Brain microvascular endothelial cell (primary cell): ENCODE results near the gene CD151.

Experiments
- DNase-seq: peaks from one replicate; pipeline ENCODE4 v3.0.0-alpha.2; 2020
- H3K27ac ChIP-seq: fragments of 250-450 bp; sonication (Bioruptor Pico); 2 replicates; pipeline ENCODE4 v1.5.1; 2020; ENCODE audit warnings: mild to moderate bottlenecking, moderate library complexity
- H3K27me3 ChIP-seq: fragments of 250-450 bp; sonication (Bioruptor Pico); replicated peaks from 2 replicates; pipeline ENCODE4 v1.5.1; 2020; ENCODE audit warnings: mild to moderate bottlenecking
- H3K36me3 ChIP-seq: fragments of 250-450 bp; sonication (Bioruptor Pico); replicated peaks from 2 replicates; pipeline ENCODE4 v1.5.1; 2020; ENCODE audit warnings: mild to moderate bottlenecking
- H3K4me3 ChIP-seq: 2 replicates; pipeline ENCODE4 v1.5.1; 2011; ENCODE audit warnings: low read depth, mild to moderate bottlenecking, control low read depth, low read length, moderate library complexity
- in situ Hi-C: cut with HindIII; loops from 2 replicates; pipeline ENCODE4 v1.10.0; 2017; ENCODE audit warnings: low sequenced_read_pairs, low pct_ligation_motif_present
- TF ChIP-seq, protein P1 (sequence below): IDR thresholded peaks from 2 replicates; pipeline ENCODE4 v1.5.1; 2011; ENCODE audit warnings: low read depth, mild to moderate bottlenecking, moderate library complexity, low read length, control low read depth, inconsistent platforms; ENCODE audit errors: missing control alignments

CD151 gene

DNA sequence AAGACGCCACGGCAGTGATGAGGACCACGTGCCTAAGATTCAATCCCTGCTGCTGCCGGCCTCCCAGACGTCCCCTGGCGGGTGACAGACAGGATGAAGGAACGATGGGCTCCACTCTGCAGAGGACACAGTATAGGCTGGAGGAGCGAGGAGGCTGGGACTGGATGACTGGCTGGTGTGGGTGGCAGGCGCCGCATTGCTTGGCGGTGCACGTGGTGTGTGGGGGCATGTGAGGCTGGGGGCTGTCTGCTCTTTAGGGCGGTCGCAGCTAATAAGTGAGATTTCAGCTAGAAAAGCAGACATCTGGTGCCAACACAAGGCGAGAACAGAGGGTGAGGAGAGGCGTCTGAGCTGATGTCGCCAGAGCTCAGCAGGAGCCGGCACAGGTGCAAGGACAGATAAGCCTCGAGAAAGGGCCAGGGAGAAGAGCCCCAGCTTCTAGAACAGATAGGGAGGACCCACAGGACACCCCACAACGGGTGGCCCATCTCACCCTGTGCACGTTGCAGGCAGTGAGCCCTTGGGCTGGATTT, 43.1 kb downstream of the CD151 start:
- in situ Hi-C loops: no loop called here
- no peak overlapping the region for H3K27ac ChIP-seq
- no peak for DNase-seq
- no peaks in the 10 kb centered on the region for H3K27me3 ChIP-seq
- no peaks in the 10 kb centered on the region for H3K36me3 ChIP-seq
- TF ChIP-seq, protein P1, sequence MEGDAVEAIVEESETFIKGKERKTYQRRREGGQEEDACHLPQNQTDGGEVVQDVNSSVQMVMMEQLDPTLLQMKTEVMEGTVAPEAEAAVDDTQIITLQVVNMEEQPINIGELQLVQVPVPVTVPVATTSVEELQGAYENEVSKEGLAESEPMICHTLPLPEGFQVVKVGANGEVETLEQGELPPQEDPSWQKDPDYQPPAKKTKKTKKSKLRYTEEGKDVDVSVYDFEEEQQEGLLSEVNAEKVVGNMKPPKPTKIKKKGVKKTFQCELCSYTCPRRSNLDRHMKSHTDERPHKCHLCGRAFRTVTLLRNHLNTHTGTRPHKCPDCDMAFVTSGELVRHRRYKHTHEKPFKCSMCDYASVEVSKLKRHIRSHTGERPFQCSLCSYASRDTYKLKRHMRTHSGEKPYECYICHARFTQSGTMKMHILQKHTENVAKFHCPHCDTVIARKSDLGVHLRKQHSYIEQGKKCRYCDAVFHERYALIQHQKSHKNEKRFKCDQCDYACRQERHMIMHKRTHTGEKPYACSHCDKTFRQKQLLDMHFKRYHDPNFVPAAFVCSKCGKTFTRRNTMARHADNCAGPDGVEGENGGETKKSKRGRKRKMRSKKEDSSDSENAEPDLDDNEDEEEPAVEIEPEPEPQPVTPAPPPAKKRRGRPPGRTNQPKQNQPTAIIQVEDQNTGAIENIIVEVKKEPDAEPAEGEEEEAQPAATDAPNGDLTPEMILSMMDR: no peak
- H3K4me3 ChIP-seq: no peak overlapping the region

DNA sequence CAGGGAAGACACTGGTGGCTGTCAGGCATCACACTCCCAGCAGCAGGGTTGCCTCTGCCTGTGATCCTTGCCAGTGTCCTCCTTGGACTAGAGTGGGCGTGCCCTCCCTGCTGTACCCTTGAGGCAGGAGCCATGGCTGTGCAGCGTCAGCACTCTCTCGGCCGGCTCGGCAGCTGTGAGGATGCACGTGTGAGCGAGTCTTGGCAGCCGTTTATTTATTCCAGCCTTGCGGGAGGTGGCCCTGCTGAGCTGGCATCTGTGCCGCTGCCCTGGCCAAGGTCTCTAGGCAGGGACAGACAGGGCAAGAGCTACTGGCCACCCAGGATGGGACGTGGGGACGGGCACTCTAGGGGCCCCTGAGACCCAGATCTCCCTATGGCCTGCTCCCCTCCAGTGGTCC, 43.8 kb downstream of the CD151 start:
- in situ Hi-C loops: no loop called here
- H3K4me3 ChIP-seq: no peak overlapping the region

DNA sequence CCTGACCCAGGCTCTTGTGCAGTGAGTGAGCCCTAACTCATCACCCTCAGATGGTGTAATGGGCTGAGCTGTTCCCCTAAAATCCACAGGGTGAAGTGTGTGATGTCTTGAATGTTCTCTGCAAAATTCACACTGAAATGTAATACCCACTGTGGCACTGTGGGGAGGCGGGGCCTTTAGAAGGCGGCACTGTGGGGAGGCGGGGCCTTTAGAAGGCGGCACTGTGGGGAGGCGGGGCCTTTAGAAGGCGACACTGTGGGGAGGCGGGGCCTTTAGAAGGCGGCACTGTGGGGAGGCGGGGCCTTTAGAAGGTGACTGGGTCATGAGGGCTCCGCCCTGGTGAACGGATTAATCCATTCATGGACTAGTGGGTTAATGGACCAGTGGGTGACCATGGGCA, 44.8 kb downstream of the CD151 start:
- TF ChIP-seq, protein P1: no peak
- no peak for DNase-seq
- Histone ChIP-seq H3K27ac (no peak overlapping the region), H3K4me3 (no peak overlapping the region), H3K36me3 (no peaks in the 10 kb centered on the region), H3K27me3 (no peaks in the 10 kb centered on the region)
- in situ Hi-C loops: no loop called here

More for the DNA sequence above, 43.8 kb downstream of the CD151 start:
- no peak for DNase-seq
- Histone ChIP-seq H3K27ac (no peak overlapping the region), H3K27me3 (no peaks in the 10 kb centered on the region), H3K36me3 (no peaks in the 10 kb centered on the region)
- TF ChIP-seq, protein P1: no peak

DNA sequence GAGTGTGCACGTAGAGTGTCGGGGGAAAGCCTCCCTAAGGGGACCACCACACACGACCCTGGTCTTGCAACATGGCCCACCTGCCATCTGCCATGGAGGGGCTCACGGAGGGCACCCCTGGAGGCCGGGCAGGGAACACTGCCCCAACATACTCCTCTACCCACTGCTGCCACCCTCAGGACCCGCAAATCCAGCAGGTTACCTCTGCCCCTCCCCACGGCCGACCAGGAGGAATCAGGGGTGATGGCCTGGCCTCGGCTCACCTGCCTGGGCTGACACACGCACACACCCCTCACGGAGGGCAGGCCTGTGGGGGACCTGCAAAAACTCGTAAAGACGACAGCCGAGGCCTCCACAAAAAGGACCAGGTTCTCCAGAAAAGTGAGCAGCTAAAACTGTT, 47.7 kb downstream of the CD151 start:
- in situ Hi-C loops: no loop called here
- no peaks in the 10 kb centered on the region for H3K36me3 ChIP-seq
- no peak overlapping the region for H3K27ac ChIP-seq

DNA sequence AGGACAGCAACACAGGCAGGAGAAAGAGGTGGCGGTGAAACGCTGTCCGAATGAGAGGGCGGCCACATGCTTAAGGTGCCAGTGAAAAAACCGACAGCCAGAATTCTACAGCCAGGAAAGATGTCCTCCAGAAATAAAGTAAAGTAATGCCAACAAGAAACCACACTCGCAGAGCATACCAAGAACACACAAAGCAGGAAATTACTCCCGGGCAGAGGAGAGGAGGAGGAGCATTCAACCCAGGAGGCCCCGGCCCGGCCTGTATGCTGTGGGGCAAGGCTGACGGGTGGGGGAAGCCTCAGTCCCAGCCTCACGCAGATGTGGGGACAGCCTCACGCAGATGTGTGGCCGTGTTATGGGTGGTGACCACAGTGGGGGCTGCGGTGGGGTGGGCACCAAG, 49.8 kb downstream of the CD151 start:
- in situ Hi-C loops: no loop called here
- no peaks in the 10 kb centered on the region for H3K27me3 ChIP-seq
- no peak for DNase-seq
- TF ChIP-seq, protein P1: no peak
- H3K4me3 ChIP-seq: no peak overlapping the region
- no peak overlapping the region for H3K27ac ChIP-seq
- H3K36me3 ChIP-seq: no peaks in the 10 kb centered on the region

More for the DNA sequence above, 47.7 kb downstream of the CD151 start:
- Histone ChIP-seq H3K4me3 (no peak overlapping the region), H3K27me3 (no peaks in the 10 kb centered on the region)
- DNase-seq: no peak
- TF ChIP-seq, protein P1: peak; percentile 24

DNA sequence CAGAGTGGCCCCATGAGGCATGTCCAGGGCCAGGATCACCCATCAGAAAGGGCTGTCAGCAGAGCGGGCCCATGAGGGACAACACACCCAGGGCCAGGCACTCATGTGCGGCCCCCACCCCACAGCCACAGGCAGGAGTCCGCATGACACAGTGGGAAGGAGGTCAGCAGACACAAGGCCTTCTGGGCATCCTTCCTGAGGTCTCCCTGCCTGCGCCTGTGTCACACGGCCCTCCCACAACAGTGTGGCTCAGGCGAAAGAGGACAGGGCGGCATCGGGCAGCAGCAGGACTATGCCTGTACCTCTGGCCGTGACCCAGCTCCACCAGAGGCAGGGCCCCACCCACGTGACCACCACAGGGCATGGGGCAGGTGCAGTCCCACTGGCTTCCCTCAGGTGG, 50.8 kb downstream of the CD151 start:
- no peak for DNase-seq
- no peaks in the 10 kb centered on the region for H3K27me3 ChIP-seq
- TF ChIP-seq, protein P1: no peak
- in situ Hi-C loops: no loop called here
- no peak overlapping the region for H3K4me3 ChIP-seq
- H3K36me3 ChIP-seq: no peaks in the 10 kb centered on the region
- no peak overlapping the region for H3K27ac ChIP-seq
